GM06990 (cell line): Measurements from ENCODE around the gene BBX.

Experiments used
- DNase-seq: peaks from one replicate; pipeline ENCODE4 v3.0.0-alpha.2; 2011; ENCODE audit not compliant: insufficient read length; ENCODE audit errors: extremely low read depth
- H3K27me3 ChIP-seq: replicated peaks from 2 replicates; pipeline ENCODE4 v1.6.0; 2011; ENCODE audit warnings: low read length; ENCODE audit not compliant: control insufficient read depth, insufficient read depth
- H3K36me3 ChIP-seq: 2 replicates; pipeline ENCODE4 v1.5.1; 2011; ENCODE audit warnings: low read length; ENCODE audit not compliant: control insufficient read depth, insufficient read depth
- H3K4me3 ChIP-seq: replicated peaks from 2 replicates; pipeline ENCODE4 v1.5.1; 2011; ENCODE audit warnings: low read depth, mild to moderate bottlenecking, control low read depth, low read length
- TF ChIP-seq, protein P1 (sequence below): IDR thresholded peaks from 2 replicates; pipeline ENCODE4 v1.5.1; 2011; ENCODE audit warnings: low read length, control low read depth, mild to moderate bottlenecking, inconsistent platforms; ENCODE audit not compliant: insufficient read depth, poor library complexity, severe bottlenecking

BBX gene

DNA sequence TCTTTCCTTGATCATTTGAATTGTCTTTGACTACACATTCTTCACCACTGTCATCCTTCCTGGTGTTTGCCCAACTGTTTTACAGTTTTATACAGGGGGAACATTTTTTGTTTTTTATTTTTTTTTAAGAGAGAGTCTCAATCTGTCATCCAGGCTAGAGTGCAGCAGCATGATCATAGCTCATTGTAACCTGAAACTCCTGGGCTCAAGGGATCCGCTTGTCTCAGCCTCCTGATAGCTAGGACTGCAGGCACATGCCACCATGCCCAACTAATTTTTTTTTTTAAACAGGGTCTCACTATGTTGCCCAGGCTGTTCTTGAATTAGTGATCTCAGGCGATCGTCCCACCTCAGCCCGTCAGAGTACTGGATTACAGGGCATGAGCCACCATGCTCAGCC is 222.6 kb downstream of the BBX start:
- Histone ChIP-seq H3K27me3 (no peaks in the 10 kb centered on the region), H3K36me3 (no peaks in the 10 kb centered on the region; the same call in 1 of the 2 replicates), H3K4me3 (no peak overlapping the region)
- TF ChIP-seq, protein P1, sequence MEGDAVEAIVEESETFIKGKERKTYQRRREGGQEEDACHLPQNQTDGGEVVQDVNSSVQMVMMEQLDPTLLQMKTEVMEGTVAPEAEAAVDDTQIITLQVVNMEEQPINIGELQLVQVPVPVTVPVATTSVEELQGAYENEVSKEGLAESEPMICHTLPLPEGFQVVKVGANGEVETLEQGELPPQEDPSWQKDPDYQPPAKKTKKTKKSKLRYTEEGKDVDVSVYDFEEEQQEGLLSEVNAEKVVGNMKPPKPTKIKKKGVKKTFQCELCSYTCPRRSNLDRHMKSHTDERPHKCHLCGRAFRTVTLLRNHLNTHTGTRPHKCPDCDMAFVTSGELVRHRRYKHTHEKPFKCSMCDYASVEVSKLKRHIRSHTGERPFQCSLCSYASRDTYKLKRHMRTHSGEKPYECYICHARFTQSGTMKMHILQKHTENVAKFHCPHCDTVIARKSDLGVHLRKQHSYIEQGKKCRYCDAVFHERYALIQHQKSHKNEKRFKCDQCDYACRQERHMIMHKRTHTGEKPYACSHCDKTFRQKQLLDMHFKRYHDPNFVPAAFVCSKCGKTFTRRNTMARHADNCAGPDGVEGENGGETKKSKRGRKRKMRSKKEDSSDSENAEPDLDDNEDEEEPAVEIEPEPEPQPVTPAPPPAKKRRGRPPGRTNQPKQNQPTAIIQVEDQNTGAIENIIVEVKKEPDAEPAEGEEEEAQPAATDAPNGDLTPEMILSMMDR: no peak
- no peak for DNase-seq

- Histone ChIP-seq H3K4me3 (no peak overlapping the region), H3K36me3 (no peaks in the 10 kb centered on the region; the same call in 1 of the 2 replicates)
- no peak for DNase-seq
These were observed 229.6 kb downstream of the BBX start for GRCh38 chr3:107752202-107752990.

GRCh38 chr3:107753494-107753893 is 230.7 kb downstream of the BBX start:
- DNase-seq: no peak
- TF ChIP-seq, protein P1: peak; percentile 47

More at GRCh38 chr3:107752202-107752990, 229.6 kb downstream of the BBX start:
- TF ChIP-seq, protein P1: peak; percentile 52
- no peaks in the 10 kb centered on the region for H3K27me3 ChIP-seq

DNA sequence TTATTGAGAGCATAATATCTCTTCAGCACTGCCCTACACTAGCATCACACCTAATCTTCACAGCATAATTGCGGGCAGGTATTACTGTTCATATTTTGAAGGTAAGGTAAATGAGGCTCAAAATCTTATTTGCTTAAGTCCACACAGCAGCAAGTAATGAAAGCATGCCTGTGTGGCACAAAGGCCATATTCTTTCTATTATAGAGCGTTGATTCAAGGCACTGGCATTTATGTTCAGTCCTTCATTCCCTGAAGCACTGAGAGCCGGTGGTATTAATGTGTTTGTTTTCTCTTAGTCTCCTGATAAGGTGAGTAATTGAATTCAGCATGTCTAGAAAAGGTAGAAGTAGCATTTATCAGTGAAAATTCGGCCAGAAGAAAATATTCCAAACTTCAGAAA is 231.2 kb downstream of the BBX start:
- TF ChIP-seq, protein P1: no peak
- DNase-seq: no peak
- no peaks in the 10 kb centered on the region for H3K27me3 ChIP-seq
- no peaks in the 10 kb centered on the region; the same call in 1 of the 2 replicates for H3K36me3 ChIP-seq
- H3K4me3 ChIP-seq: no peak overlapping the region

More at GRCh38 chr3:107753494-107753893, 230.7 kb downstream of the BBX start:
- Histone ChIP-seq H3K4me3 (no peak overlapping the region), H3K27me3 (no peaks in the 10 kb centered on the region), H3K36me3 (no peaks in the 10 kb centered on the region; the same call in 1 of the 2 replicates)

GRCh38 chr3:107756649-107757048 is 233.9 kb downstream of the BBX start:
- TF ChIP-seq, protein P1: no peak
- Histone ChIP-seq H3K4me3 (no peak overlapping the region), H3K27me3 (no peaks in the 10 kb centered on the region), H3K36me3 (no peaks in the 10 kb centered on the region; the same call in 1 of the 2 replicates)
- no peak for DNase-seq

DNA sequence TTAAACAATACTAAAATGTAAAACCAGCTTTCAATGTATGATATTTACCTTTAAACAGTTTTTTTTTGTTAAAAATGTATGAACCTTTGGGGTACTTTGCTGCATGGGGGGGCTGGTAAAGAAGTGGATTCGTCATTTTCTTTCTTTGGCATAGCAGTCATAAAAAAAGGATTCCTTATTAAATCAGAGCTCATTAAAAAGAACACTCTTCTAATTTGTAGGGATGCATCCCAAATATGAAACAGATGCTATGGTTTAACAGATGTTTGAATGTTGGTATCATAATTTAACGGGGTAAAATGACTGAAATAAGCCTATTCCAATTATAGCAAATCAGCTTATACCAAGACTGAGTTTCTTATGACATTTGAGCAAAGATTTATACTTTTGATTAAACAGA is 234.4 kb downstream of the BBX start:
- Histone ChIP-seq H3K4me3 (no peak overlapping the region), H3K27me3 (no peaks in the 10 kb centered on the region), H3K36me3 (no peaks in the 10 kb centered on the region; the same call in 1 of the 2 replicates)
- no peak for DNase-seq
- TF ChIP-seq, protein P1: no peak
